Germinal center (tissue), 1 donor: ENCODE results near the gene TAX1BP3.
"Not testable (repeated sequence)": the region's sequence is repeated elsewhere in the genome, so short reads cannot be mapped to it uniquely, and the experiment has no call there.

Experiments used
- DNase-seq: peaks from one replicate; pipeline ENCODE4 v3.0.0; 2012; ENCODE audit warnings: mixed read lengths, low spot score

Gene TAX1BP3, protein sequence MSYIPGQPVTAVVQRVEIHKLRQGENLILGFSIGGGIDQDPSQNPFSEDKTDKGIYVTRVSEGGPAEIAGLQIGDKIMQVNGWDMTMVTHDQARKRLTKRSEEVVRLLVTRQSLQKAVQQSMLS

GRCh38 chr17:3668279-3669084, at the start of gene TAX1BP3, which contains the start of gene EMC6:
TSS of gene TAX1BP3 (minus strand) at chr17:3668578. CDS start at chr17:3668526, 52 bp downstream.
TSS of gene EMC6 (plus strand) at chr17:3668812. CDS start at chr17:3669147, 335 bp downstream.
- DNase-seq = peak; percentile 99

DNA sequence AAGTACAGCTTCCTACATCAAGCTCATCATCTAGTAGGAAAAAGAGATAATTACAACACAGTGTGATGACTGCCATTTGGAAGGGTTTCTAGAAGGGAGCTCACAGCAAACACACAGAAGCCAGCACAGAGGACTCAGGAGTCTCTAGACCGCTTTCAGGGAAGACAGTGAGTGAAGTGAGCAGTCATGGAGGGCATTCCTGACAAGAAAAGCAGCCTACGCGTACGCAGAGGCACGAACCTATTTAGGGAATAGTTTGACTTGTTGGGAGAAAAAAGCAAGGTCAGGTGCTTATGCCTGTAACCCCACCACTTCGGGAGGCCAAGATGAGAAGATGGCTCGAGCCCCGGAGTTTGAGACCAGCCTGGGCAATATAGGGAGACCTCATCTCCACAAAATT, 46.9 kb upstream of the TAX1BP3 start:
- DNase-seq = no peak

- DNase-seq = no peak
Observed at GRCh38 chr17:3712811-3713463, 44.6 kb upstream of the TAX1BP3 start.

GRCh38 chr17:3710951-3711383, 42.6 kb upstream of the TAX1BP3 start:
- DNase-seq = peak; percentile 87

DNA sequence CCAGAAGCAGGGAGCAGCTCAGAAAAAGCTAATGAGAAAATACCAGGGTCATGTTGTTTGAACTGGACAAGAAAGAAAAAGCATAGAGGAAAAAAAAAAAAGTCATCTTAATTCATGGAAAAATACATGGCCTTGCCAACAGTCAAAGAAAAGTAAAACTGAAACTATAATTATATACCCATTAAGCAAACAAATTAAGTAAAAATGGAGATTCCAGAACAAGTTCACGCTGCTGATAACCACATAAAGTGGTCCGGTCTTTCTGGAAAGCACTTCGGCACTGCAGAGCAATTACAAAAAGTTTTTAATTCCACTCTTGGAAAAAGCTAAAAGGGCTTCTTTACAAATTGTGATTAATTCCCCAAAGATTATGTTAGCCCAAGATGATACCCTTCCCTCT, 40.0 kb upstream of the TAX1BP3 start:
- no peak for DNase-seq

DNA sequence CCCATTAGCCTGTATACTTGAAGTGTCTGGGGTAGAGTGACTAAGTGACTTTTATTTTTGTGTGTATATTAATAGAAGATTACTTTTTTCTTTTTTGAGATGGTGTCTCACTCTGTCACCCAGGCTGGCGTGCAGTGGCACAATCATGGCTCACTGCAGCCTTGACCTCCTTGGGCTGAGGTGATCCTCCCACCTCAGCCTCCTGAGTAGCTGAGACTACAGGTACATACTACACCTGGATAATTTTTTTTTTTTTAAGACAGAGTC, 37.3 kb upstream of the TAX1BP3 start:
- not testable (repeated sequence) for DNase-seq

- DNase-seq = no peak
Observed at GRCh38 chr17:3704931-3705717, 36.7 kb upstream of the TAX1BP3 start.

- not testable (repeated sequence) for DNase-seq
Observed at GRCh38 chr17:3702041-3702539, 33.7 kb upstream of the TAX1BP3 start.

DNA sequence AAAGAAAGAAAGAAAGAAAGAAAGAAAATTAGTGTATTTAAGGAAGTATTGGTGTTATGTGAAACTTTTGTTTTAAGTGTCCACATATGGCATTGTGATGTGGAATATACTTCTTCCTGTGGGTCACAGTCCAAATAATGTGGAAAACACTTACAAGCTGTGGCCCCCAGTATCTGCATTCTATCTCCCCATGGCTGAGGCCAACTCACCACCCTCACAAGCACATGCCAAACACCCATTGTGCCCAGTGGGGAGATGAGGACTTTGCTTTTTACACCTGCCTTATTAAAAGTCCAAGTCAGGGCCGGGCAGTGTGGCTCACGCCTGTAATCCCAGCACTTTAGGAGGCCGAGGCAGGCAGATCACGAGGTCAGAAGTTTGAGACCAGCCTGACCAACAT, 31.6 kb upstream of the TAX1BP3 start:
- DNase-seq = no peak

GRCh38 chr17:3698139-3698538, 29.8 kb upstream of the TAX1BP3 start:
- no peak for DNase-seq

DNA sequence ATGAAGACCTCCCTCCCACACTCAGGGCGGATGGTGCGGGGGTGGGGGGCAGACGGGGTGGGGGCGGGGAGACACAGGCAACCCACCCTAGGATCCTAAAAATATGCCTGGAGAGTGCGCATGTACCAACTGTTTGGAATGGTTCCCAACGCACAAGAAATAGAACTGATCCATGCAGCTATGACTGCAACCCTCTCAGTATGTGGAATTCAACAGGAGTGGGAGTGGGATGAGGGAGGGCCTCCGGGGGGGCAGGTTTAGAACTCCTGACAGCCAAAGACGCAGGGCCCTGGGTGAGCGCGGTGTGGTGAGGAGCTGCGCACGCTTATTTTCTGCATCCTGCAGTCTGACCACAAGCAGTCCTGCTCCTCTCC, 28.7 kb upstream of the TAX1BP3 start:
- no peak for DNase-seq

GRCh38 chr17:3695723-3696411, 27.5 kb upstream of the TAX1BP3 start, which contains the start of gene P2RX5:
TSS of gene P2RX5 (minus strand) at chr17:3696155. CDS start at chr17:3696005, 150 bp downstream.
- peak; percentile 76 for DNase-seq

GRCh38 chr17:3695129-3695722, 26.8 kb upstream of the TAX1BP3 start:
- DNase-seq = no peak

DNA sequence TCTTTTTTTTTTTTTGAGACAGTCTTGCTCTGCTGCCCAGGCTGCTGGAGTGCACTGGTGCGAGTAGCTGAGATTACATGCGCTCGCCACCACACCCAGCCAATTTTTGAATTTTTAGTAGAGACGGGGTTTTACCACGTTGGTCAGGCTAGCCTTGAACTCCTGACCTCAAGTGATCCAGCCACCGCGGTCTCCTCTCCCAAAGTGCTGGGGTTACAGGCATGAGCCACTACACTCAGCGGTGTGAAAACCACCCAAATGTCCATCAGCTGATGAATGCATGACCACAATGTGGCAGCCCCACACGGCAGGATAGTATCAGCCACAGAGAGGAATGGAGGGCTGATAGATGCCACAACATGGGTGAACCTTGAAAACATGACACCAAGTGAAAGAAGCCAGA, 25.5 kb upstream of the TAX1BP3 start:
- DNase-seq = no peak

DNA sequence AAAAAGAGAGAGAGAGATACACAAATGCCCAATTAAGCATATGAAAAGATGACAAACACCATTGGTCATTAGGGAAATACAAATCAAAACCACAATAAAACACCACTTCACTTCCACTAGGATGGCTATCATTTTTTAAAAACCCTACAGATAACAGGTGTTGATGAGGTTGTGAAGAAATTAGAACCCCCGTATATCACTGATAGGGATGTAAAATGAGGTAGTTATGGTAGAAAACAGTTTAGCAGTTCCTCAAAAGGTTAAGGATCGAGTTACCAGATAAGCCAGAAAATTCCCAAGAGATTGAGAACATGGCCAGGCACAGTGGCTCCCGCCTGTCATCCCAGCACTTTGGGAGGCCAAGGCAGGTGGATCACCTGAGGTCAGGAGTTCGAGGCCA, 24.8 kb upstream of the TAX1BP3 start:
- no peak for DNase-seq

GRCh38 chr17:3692346-3692745, 24.0 kb upstream of the TAX1BP3 start:
- DNase-seq = no peak

GRCh38 chr17:3691617-3692067, 23.3 kb upstream of the TAX1BP3 start:
- DNase-seq = no peak

DNA sequence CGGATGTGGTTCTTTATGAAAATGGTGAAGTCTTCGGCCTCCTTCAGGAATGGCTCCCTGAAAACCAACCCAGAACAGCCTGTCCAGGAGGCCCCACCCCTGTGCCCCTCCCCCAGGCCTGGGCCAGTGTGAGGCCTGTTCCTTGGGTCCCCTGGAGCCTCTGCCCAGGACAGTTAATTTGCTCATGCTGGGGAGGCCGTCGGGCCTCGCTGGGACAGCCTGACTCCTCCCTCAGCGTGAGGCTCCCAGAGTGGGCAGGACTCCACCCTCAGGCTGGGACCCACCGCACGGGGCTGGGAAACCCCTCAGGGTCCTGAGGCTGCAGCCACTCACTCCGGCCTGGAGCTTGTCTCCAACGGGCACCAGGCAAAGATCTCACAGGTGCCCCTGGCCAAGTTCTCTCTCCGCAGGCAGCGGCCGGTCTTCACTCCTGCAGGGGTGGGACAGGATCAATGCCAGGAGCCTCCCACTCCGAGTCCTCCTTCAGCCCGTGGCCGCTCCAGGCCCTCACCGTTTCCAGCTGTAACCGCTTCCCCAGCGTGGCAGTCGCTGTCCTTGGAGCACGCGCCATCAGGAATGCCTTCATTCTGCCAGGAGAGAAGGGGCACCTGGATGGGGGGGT, 21.8 kb upstream of the TAX1BP3 start:
- DNase-seq = no peak

GRCh38 chr17:3689262-3690093, 21.1 kb upstream of the TAX1BP3 start:
- DNase-seq = no peak

DNA sequence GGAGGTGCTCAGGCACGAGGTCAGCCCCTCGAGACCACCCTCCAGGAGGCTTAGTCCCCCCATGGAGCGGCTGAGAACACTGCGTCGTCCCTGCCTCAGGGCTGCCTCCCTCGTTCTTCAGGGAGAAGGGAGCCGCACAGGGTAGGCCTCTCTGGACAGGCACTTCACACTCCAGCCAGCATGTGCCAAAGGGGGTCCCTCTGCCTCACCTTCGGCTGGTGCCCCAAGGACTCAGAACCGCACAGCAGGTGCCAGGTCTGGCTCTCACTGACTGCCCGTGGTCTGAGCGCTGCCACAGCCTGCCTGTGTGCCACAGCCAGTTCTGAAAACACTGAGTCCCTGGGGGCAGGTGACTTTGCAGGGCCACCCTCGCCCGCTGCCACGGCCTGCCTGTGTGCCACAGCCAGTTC, 20.5 kb upstream of the TAX1BP3 start:
- DNase-seq = no peak
